UCSD-AML1 (cell line): ENCODE measurements around the gene FBXO8.
"Not testable (repeated sequence)": the region's sequence is repeated elsewhere in the genome, so short reads cannot be mapped to it uniquely, and the experiment has no call there.

Source experiments
- DNase-seq: peaks from one replicate; lab custom pipeline; 2025; ENCODE audit not compliant: unreplicated experiment; lab: John Stamatoyannopoulos, UW

FBXO8 gene, protein sequence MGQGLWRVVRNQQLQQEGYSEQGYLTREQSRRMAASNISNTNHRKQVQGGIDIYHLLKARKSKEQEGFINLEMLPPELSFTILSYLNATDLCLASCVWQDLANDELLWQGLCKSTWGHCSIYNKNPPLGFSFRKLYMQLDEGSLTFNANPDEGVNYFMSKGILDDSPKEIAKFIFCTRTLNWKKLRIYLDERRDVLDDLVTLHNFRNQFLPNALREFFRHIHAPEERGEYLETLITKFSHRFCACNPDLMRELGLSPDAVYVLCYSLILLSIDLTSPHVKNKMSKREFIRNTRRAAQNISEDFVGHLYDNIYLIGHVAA

DNA sequence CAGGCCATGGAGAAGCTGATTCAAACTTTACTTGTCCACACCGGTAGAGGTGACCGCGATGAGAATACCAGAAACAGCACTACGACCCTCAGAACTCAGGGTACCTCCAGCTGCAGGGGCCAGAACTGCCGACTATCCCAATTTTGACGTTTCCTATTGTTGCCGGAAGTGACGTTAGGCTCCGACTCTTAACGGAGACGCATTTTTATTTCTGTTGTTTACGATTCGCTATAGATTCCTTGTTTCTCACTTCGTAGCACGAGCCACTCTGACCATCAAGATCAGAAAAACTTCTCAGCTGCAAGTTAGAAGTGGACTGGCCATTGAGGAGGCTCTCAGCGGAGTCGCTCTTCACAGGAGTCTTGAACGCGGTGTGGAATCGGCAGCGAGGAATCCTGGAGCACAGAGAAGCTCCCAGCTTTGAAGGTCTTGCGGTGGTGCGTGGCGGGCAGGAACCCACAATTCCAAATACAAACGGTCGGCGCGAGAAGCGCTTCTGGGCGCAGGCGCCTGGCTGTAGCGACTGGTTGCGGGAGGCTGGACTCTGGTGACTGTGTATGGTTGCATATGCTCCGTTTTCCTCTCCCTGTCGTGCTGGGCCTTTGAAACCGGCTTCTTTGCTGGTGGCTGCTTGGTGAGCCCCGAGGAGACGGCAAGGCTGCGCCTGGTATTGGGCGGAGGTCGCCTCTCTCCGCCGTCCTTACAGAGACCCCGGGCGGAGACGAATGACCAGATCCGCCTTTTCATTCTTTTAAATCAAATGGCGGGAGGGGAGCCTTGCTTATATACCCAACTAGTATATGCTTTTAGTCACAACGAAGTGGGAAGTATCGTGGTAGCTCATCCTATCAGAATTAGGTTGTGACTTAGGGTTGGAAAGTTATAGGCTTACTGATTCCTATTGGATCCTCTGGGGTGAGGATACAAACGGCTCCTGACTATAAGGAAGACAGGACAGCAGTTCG, at the start of gene FBXO8, which contains the start of gene CEP44:
Gene FBXO8 (minus strand): TSS at position 161 of the 965 bp plus-strand sequence. CDS start 20,575 bp downstream, outside the sequence.
Gene CEP44 (plus strand): TSS at position 405 of the 965 bp plus-strand sequence. CDS start 15,211 bp downstream, outside the sequence.
- peak; percentile 81 for DNase-seq

DNA sequence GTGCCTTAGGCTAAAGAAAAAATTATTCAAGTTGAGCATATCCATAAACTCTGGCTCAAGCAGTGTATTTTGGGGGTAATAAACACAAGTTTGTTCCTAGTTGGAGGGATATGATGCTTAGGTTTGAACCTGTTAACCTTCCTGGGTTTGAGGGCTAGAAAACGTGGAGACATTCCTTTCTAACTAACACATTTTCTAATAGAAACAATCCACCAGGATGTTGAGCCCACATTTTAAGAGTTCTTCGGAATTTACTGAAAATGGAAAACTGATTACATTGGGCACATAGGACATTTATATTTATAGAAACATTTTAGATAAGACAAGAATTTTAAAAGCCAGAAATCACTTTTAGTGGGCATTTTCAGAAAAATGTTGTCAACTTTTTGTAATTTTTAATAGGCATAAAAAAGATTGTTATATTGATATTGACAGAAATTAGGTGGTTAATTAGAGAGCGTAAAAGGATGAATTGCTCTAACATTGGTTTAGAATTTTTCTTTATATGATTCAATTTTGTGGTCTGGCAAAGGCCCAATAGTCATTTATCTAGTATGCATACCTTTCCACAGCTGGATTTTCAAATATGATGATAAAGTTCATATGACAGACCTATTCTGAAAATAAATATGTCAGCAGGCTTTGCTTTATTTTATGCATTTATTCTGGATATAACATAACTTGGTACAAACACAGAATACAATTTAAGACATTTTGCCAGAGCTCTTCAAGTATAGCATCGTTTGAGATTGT, 49.5 kb upstream of the FBXO8 start:
- DNase-seq: no peak

DNA sequence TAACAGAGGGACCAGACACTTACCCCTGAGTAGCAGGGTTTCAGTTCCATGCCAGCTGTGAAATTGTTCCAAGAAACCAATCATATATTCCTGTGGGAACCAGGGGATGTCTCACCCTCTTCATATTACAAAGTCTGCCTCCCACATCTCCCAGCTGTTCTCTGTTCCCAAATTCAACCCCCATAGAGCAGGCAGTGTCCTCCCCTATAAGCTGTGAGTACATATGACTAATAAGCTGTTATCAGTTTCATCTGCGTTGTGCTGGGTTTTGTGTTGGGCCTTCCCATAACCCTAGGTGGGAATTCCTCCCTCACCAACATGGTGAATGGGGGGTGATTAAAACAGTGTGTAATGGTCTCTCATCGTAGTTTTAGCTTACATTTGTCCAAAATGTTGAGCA, 41.3 kb upstream of the FBXO8 start:
- no peak for DNase-seq

DNA sequence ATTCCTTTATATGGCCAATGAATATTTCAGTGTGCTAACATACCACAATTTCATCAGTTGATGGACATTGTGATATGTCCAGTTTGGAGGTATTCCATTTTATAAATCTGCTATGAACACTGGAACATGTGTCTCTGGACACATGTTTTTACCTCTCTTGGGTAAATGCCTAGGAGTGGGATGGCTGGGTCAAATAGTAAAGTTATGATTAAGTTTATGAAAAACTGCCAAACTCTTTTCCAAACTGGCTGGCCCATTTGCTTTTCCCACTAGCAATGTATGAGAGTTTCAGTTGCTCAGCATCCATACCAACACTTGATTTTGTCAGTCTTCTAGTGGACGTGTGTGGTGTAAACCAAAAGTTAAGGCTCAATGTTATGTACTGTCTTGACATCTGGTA, 40.8 kb upstream of the FBXO8 start:
- DNase-seq: no peak

DNA sequence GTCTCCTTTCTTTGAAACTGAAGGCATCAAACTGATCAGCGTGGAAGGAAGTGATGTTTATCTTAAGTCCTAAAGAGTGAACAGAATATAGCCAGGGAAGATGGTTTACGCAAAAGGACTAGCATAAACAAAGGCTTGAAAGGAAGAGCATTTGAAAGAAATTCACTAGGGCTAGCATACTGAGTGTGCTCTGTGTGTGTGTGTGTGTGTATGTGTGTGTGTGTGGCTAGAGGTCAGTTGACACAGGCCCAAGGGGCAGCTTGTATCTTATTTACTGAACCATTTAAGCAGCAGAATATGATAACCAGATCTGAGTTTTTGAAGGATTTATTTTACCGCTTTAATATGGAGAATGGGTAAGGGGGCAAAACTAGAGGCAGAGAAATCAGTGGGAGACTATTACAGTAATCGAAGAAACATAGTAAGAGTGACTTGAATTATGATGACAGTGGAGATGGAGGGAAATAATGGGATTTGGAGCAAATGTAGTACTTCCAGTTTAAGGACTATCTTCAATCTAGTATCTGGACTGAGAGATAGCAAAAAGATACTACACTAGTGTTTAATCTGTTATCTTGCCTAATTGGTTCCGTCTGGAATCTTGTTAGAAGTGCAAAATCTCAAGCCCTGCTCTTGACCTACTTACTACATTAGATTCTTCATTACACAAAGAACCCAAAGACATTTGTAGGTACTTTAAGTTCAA, 37.2 kb upstream of the FBXO8 start:
- peak; percentile 5 for DNase-seq

DNA sequence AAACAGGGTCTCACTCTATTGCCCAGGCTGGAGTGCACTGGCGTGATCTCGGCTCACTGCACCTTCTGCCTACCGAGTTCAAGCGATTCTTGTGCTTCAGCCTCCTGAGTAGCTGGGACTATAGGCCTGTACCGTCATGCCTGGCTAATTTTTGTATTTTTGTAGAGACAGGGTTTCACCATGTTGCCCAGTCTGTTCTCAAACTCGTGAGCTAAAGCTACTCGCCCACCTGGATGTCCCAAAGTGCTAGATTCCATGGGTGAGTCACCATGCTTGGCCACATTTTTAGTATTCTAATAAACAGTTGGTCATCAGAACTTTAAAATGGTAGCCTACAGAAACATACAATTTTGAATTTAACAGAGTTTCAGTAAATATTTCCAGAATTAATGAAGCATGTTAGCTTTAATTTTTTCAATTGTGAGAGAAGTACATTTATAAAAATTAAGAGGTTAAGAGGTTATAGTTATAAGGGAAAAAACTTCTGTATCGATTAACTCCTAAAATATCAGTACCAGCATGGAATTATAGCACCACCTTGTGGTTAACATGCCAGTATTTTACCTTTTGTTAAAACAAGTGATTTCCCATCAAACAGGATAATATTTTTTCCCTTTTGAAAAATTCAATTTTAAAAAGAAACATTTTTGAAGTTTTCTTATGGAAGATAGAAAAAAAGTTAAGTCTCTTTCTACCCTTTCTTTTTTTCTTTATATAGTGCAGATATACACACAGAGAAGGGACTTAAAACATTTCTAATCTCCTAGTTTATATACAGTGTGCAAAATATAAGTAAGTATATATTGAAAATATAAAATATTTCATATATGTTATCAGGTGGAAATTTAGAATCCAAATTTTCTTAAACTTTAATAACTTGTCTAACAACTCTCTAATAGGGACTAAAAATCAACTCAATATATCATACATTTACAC, 35.6 kb upstream of the FBXO8 start:
- no peak for DNase-seq

DNA sequence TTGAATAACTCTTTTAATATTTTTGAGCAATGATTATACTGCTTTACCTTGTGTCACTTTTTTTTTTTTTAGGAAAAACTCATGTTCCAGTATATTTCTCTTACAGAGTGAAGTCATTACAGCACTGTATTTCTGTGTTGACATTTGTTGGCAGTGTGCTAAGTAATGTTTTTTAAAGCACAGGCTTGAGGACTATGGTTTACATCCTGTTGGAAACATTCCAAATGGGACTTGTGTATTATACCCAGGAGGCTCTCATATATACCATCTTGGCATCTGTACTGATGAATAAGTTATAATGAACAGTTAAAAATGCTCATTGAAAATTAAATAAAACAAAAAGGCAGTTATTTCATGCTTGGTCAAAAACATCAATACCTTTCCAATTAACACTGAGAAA, 34.1 kb upstream of the FBXO8 start:
- DNase-seq: no peak

DNA sequence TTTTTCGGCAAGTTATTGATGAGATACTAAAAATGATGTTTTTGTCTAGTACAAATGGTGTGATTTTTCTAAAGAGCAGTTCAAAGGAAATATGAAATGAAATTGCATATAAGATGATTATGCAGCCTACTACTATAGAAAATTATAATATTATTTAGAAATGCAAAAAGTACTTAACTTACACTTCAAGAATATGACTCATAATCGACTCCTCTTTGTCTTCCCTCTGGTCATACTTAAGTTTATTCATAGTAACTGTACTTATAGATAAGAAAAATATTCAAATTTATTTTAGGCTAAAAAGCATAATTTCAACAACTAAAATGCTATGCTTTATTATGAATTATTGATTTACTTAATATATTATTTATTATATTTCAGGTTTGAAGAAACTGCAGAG, 33.5 kb upstream of the FBXO8 start:
- no peak for DNase-seq

DNA sequence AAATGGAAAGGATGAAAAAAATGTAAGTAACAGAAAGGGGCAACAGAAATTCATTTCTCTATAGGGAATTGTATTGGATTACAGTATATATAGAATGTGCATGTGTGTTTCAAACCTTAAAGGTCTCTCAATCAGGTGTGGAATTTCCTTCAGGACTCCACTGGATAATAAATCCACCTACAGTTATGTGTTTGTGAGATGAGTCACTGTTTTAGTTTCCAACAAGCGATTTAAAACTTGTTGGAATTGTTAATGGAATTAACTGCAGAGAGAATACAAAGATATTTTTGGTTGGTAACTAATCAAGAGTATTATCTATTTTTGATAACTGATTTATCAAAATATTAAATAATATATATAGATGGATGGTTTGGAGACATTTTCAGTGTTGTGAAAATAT, 33.1 kb upstream of the FBXO8 start:
- DNase-seq: no peak

DNA sequence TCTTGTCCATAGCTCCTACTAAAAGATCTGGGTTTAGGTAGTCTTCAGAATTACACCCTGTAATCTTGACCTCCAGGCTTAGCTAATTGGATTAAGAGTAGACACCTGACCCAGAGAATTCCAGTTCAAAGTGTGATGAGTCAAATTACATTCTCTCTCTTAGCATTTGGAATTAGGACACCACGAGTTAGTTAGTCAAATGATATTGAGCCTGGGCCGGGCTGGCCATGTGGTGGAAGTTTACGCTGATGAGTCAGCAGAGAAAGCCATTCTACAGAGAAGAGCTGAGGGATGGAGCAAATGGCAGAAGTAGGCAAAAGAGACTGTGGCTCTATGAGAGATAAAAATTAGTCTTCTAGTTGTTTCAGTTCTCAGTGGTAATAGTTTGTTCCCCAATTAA, 31.3 kb upstream of the FBXO8 start:
- peak; percentile 7 for DNase-seq

DNA sequence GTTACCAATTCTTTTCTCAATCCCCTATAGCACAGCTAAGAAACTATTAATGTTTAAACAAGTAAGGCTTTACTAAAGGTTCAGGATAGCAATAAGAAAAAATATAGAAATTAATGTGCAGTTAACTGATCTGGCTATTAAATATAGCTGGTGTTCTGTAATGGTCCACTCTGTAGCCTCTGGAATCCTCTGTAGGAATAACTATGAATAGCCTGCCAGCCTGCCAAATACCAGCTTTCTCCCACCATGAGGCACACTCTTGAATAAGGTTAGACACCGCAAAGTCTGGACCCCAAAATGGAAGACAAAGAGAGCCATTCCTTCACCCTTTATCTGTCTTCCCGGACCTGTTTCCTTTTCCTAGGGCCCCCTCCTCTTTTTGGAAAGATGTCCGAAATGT, 30.8 kb upstream of the FBXO8 start:
- no peak for DNase-seq

DNA sequence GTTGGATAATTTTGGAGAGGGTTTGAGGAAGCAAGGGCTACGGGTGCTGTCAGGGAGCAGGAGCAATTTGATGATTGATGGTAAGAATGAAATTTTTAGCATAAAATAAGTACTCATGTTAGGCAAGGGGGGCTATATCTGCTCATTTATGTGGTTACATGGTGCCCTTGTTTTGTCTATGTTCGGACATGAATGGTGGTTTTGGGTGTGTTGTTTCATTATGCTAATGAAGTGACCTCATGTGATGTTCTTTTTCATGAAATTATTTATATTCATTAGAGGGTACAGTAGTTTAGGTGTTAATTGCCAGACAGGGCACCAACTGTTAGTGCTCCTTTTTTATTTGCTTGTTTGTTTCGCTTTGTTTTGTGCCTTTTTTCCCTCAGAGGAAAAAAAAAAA, 29.5 kb upstream of the FBXO8 start:
- DNase-seq: no peak

DNA sequence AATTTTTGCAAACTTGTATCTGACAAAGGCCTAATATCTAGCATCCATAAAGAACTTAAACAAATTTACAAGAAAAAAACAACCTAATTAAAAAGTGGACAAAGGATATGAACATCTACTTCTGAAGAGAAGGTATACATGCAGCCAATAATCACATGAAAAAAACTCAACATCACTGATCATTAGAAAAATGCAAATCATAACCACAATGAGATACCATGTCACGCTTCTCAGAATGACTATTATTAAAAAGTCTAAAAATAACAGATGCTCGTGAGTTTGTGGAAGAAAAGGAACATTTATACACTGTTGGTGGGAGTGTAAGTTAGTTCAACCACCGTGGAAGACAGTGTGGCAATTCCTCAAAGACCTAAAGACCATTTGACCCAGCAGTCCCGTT, 24.2 kb upstream of the FBXO8 start:
- DNase-seq: no peak

DNA sequence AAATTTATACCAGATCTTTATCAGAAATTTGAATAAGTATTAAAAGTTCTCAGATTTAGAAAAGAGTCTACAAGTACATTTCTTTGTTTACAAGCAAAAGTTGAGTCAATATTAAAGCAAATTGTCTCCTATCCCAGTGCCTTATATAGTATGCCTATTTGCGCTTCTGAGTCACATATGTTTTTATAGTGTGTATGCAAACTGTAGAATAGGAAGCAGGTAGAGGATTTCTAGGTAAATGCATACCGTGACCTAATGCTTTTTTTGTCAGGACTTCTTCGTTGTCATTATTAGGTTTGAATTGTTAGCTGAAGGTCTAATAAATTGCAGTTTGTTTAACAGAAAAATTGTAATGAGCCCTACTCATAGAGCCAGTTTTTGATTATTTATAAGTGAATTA, 22.5 kb upstream of the FBXO8 start:
- no peak for DNase-seq

DNA sequence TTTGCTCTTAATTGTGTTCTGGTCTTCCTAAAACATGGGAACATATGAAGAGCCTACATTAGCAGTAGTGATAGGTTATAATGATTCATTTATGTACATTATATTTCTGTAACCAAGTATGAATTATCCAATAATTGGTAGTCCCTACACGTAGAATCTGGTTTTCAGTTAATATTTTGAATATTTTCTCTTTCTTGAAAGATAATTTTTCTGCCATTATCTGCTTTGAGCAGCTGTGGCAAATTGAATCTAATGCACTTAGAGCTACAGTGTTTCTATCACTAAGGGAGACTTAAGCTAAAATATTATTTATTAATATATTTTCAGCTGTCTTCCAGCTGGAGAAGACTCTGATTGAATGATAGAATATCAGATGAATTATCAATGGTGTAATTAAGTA, 21.2 kb upstream of the FBXO8 start:
- DNase-seq: no peak

DNA sequence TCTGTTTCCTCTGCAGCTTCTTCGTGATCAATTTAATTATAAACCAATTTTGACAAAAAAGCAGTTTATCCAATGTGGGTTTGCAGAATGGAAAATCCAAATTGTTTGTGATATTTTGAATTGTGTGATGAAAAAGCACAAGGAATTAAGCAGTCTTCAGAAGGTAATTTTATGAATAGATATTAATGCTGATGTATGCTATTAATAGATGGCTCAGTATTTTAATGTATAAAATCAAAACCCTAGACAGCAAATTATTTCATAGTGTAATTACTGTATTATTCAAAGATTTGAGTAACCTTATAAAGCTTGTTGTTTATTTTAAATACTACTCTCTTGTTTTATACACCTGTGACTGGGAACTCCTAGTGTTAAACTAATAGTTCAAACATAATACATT, 20.2 kb upstream of the FBXO8 start:
- no peak for DNase-seq

DNA sequence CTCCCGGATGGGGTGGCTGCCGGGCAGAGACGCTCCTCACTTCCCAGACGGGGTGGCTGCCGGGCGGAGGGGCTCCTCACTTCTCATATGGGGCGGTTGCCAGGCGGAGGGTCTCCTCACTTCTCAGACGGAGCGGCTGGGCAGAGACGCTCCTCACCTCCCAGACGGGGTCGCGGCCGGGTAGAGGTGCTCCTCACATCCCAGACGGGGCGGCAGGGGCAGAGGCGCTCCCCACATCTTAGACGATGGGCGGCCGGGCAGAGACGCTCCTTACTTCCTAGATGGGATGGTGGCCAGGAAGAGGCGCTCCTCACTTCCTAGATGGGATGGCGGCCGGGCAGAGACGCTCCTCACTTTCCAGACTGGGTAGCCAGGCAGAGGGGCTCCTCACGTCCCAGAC, 11.7 kb upstream of the FBXO8 start:
- not testable (repeated sequence) for DNase-seq

DNA sequence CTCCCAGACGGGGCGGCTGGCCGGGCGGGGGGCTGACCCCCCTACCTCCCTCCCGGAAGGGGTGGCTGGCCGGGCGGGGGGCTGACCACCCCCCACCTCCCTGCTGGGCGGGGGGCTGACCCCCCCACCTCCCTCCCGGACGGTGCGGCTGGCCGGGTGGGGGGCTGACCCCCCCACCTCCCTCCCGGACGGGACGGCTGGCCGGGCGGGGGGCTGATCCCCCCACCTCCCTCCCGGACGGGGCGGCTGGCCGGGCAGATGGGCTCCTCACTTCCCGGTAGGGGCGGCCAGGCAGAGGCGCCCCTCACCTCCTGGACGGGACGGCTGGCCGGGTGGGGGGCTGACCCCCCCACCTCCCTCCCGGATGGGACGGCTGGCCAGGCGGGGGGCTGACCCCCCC, 11.2 kb upstream of the FBXO8 start:
- not testable (repeated sequence) for DNase-seq

DNA sequence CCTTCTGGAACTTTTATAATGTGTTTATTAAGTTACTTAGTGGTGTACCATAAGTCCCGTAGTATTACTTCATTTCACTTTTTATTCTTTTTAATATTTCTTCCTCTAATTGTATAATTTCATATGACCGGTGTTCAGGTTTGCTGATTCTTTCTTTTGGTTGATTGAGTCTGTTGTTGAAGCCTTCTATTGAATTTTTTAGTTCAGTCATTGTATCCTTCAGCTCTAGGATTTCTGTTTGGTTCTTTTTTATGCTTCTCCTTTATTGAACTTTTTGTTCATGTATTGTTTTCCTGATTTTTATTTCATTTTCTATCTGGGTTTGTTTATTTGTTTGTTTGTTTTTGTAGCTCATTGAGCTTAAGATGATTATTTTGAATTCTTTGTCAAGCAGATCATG, 9.0 kb upstream of the FBXO8 start:
- DNase-seq: no peak

DNA sequence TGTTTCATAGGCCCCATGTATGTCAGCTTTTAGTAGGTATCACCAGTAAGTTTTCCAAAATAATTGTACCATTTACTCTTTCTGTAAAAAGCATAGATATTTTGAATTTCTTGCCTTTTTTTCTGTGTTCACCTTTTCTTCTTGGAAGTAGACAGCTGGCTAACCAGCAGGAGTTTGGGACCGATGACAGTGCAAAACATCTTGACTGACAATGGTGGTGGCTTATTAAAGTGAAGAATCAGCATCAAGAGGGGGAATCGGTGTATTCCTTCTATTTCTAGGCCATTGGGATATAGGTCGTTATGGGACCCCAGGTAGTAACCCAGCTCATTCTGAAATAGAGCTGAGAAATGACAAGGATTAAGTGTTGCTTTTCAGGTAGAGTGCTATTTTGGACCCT, 3.4 kb upstream of the FBXO8 start:
- DNase-seq: no peak
